Ovary (tissue), 3 donors: Measurements from ENCODE around the gene LRMDA.

Experiments
- EP300 ChIP-seq: sonication (generic); formaldehyde crosslinking; IDR thresholded peaks from one replicate; pipeline ENCODE4 v1.6.1; 2017; ENCODE audit warnings: antibody characterized with exemption
- POLR2A ChIP-seq: fragments of 450-650 bp; IDR thresholded peaks from one replicate; pipeline ENCODE4 v1.6.1; 2017; ENCODE audit warnings: antibody characterized with exemption, mild to moderate bottlenecking, moderate library complexity
- TF ChIP-seq, protein P1 (sequence below), 3 donors: fragments of 450-650 bp in 2 of 3; fragments of 200-600 bp in 1 of 3; IDR thresholded peaks; one replicate each; pipeline versions ENCODE4 v1.5.1 to v1.8.0; 2016 to 2022; ENCODE audit warnings: antibody characterized with exemption in 3 of 3, mild to moderate bottlenecking in 1 of 3
- donor health status: DM: no; HTN: no; CAD: no.

DNA sequence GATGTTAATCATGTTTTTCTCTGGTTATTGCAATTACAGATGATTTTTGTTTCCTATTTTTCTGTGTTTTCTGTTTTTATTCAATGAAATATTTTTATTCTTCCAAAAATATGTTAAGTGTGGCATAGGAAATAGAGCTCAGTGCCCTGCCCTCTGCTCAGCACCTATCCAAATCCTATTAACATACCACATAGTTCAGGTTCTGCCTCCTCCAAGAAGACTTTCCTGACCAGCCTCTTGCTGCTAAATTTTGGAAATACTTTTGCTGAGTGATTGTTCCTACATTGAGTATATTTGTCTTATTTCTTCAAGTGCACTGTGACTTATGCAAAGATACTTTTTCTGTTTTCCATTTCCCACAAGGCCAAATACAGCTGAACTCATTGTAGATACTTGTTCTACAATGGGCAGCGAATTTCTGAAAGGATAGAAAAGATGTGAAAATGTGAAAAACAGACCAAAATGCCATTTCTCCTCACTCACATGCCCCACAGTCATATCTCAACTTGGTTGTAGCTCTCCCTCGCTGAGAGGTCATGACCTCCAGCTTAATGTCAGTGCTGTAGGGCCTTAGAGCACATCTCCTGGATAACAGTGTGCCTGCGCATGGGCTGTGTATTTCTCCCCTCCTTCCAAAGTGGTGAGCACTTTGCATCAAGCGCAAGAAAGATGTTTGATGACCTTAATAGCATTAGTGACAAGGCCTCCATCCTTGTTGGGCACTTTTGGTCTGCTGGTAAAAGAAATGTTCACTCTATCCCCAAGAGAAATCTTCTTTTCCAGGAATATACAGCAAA lies 677.3 kb downstream of the LRMDA start:
- TF ChIP-seq, protein P1, sequence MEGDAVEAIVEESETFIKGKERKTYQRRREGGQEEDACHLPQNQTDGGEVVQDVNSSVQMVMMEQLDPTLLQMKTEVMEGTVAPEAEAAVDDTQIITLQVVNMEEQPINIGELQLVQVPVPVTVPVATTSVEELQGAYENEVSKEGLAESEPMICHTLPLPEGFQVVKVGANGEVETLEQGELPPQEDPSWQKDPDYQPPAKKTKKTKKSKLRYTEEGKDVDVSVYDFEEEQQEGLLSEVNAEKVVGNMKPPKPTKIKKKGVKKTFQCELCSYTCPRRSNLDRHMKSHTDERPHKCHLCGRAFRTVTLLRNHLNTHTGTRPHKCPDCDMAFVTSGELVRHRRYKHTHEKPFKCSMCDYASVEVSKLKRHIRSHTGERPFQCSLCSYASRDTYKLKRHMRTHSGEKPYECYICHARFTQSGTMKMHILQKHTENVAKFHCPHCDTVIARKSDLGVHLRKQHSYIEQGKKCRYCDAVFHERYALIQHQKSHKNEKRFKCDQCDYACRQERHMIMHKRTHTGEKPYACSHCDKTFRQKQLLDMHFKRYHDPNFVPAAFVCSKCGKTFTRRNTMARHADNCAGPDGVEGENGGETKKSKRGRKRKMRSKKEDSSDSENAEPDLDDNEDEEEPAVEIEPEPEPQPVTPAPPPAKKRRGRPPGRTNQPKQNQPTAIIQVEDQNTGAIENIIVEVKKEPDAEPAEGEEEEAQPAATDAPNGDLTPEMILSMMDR (IDR thresholded peaks at IDR 0.05) = no peak
- TF ChIP-seq EP300 = no peak
- no peak for TF ChIP-seq POLR2A
